PC-9 (cell line): ENCODE measurements around the gene FOXJ3. TPM values are rescaled to one million over a fixed set of nuclear protein-coding genes. Genes with fewer than 3 reads are reported as not detected.

ENCODE experiments used
- BruUV-seq: library from RNA; stranded (reverse); fragments of 400-500 nt; replicated peaks from 2 replicates; lab custom pipeline; 2021; lab: Mats Ljungman, UMichigan
- CTCF ChIA-PET: fragments of 300-600 bp; sonication (Branson Sonifier 250); formaldehyde crosslinking; loops from one replicate; lab custom pipeline; 2022; ENCODE audit warnings: antibody characterized with exemption; lab: Charles Lee
- POLR2A ChIA-PET: fragments of 300-600 bp; sonication (Branson Sonifier 250); formaldehyde crosslinking; loops from one replicate; lab custom pipeline; 2022; ENCODE audit warnings: antibody characterized with exemption; ENCODE audit not compliant: unreplicated experiment; lab: Charles Lee
- DNase-seq, 2 experiments: peaks; one replicate each; pipeline versions ENCODE4 v3.0.0 to v3.0.0-alpha.2; 2015 to 2022; ENCODE audit warnings: mixed read lengths in 1 of 2
- H2AFZ ChIP-seq: fragments of 200-600 bp; sonication (generic); 2 replicates; pipeline ENCODE4 v1.8.1; 2017; ENCODE audit warnings: antibody characterized with exemption
- H3F3A ChIP-seq: fragments of 200-600 bp; sonication (generic); 2 replicates; pipeline ENCODE4 v1.8.1; 2017; ENCODE audit warnings: antibody characterized with exemption, mild to moderate bottlenecking, low read depth; ENCODE audit not compliant: insufficient read depth
- H3K27ac ChIP-seq: fragments of 200-600 bp; sonication (generic); 2 replicates; pipeline ENCODE4 v1.6.1; 2016; ENCODE audit warnings: mixed run types
- H3K27me3 ChIP-seq: fragments of 200-600 bp; sonication (generic); 2 replicates; pipeline ENCODE4 v1.6.1; 2016; ENCODE audit warnings: low read depth, mixed run types; ENCODE audit not compliant: insufficient read depth
- H3K36me3 ChIP-seq: fragments of 200-600 bp; sonication (generic); 2 replicates; pipeline ENCODE4 v1.6.1; 2016; ENCODE audit warnings: low read depth, mixed run types
- H3K4me1 ChIP-seq: fragments of 200-600 bp; sonication (generic); replicated peaks from 2 replicates; pipeline ENCODE4 v1.6.1; 2016; ENCODE audit warnings: mixed run types; ENCODE audit not compliant: insufficient read depth
- H3K4me2 ChIP-seq: fragments of 200-600 bp; sonication (generic); 2 replicates; pipeline ENCODE4 v1.6.1; 2017; ENCODE audit warnings: mixed run types
- H3K4me3 ChIP-seq: fragments of 200-600 bp; sonication (generic); 2 replicates; pipeline ENCODE4 v1.6.1; 2016; ENCODE audit warnings: mixed run types
- H3K79me2 ChIP-seq: fragments of 200-600 bp; sonication (generic); 2 replicates; pipeline ENCODE4 v1.6.1; 2017; ENCODE audit warnings: low read depth, mixed run types
- H3K9me2 ChIP-seq: fragments of 200-600 bp; sonication (generic); 2 replicates; pipeline ENCODE4 v1.8.1; 2017; ENCODE audit warnings: mild to moderate bottlenecking; ENCODE audit not compliant: insufficient read depth
- H3K9me3 ChIP-seq: fragments of 200-600 bp; sonication (generic); 2 replicates; pipeline ENCODE4 v1.8.1; 2016; ENCODE audit warnings: low read depth; ENCODE audit not compliant: insufficient read depth
- H4K20me1 ChIP-seq: fragments of 200-600 bp; sonication (generic); 2 replicates; pipeline ENCODE4 v1.8.1; 2017; ENCODE audit not compliant: insufficient read depth
- EZH2 ChIP-seq: fragments of 200-600 bp; sonication (generic); IDR thresholded peaks from 2 replicates; pipeline ENCODE4 v1.8.0; 2017; ENCODE audit warnings: antibody characterized with exemption, low read depth
- intact Hi-C: fragments of 100-400 bp; cut with micrococcal nuclease; formaldehyde crosslinking; loops from one replicate; pipeline ENCODE4 v1.10.0; 2022; ENCODE audit not compliant: unreplicated experiment
- total RNA-seq: library from RNA; stranded (reverse); gene quantifications from 2 replicates; pipeline ENCODE4 v1.2.3, GENCODE V29; 2021
- TF ChIP-seq, protein P1 (sequence below): fragments of 200-600 bp; sonication (generic); conservative IDR thresholded peaks from 2 replicates; pipeline ENCODE4 v1.6.1; 2017; ENCODE audit warnings: mixed run types, antibody characterized with exemption, mild to moderate bottlenecking, moderate library complexity

Gene FOXJ3
- total RNA-seq, 1 experiment from 2014 or later = 60.4 TPM

GRCh38 chr1:42369471-42369870 lies 34.4 kb upstream of the FOXJ3 start:
- DNase-seq = no peak
- Histone ChIP-seq H3K4me3 (no peak overlapping the region), H3K4me2 (no peak overlapping the region), H2AFZ (no peak overlapping the region), H3K9me2 (no peaks in the 10 kb centered on the region), H3K36me3 (no peaks in the 10 kb centered on the region), H3F3A (peaks cover 7% of the 10 kb centered on the region; the same call in 1 of the 2 replicates), H3K9me3 (no peaks in the 10 kb centered on the region), H3K4me1 (peaks cover 16% of the 10 kb centered on the region), H4K20me1 (no peaks in the 10 kb centered on the region), H3K27me3 (no peaks in the 10 kb centered on the region), H3K79me2 (no peaks in the 10 kb centered on the region), H3K27ac (no peak overlapping the region)
- POLR2A ChIA-PET = no interaction called here
- CTCF ChIA-PET = no interaction called here
- TF ChIP-seq, protein P1, sequence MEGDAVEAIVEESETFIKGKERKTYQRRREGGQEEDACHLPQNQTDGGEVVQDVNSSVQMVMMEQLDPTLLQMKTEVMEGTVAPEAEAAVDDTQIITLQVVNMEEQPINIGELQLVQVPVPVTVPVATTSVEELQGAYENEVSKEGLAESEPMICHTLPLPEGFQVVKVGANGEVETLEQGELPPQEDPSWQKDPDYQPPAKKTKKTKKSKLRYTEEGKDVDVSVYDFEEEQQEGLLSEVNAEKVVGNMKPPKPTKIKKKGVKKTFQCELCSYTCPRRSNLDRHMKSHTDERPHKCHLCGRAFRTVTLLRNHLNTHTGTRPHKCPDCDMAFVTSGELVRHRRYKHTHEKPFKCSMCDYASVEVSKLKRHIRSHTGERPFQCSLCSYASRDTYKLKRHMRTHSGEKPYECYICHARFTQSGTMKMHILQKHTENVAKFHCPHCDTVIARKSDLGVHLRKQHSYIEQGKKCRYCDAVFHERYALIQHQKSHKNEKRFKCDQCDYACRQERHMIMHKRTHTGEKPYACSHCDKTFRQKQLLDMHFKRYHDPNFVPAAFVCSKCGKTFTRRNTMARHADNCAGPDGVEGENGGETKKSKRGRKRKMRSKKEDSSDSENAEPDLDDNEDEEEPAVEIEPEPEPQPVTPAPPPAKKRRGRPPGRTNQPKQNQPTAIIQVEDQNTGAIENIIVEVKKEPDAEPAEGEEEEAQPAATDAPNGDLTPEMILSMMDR = no peak
- no peak for TF ChIP-seq EZH2
- BruUV-seq = no TSS peak
- intact Hi-C loops = no loop called here

- Histone ChIP-seq H3F3A (peaks cover 7% of the 10 kb centered on the region; the same call in 1 of the 2 replicates), H3K79me2 (no peaks in the 10 kb centered on the region), H3K4me3 (no peak overlapping the region), H3K36me3 (no peaks in the 10 kb centered on the region), H3K27ac (no peak overlapping the region), H2AFZ (no peak overlapping the region), H3K4me2 (no peak overlapping the region), H3K9me2 (no peaks in the 10 kb centered on the region), H3K9me3 (no peaks in the 10 kb centered on the region), H3K27me3 (no peaks in the 10 kb centered on the region), H3K4me1 (peaks cover 16% of the 10 kb centered on the region), H4K20me1 (no peaks in the 10 kb centered on the region)
- TF ChIP-seq EZH2 = no peak
- TF ChIP-seq, protein P1 = no peak
- POLR2A ChIA-PET = no interaction called here
- no TSS peak for BruUV-seq
- DNase-seq = no peak
- CTCF ChIA-PET = no interaction called here
- intact Hi-C loops = no loop called here
These were observed 33.2 kb upstream of the FOXJ3 start for GRCh38 chr1:42368096-42368795.

GRCh38 chr1:42365118-42365517 lies 30.1 kb upstream of the FOXJ3 start:
- Histone ChIP-seq H4K20me1 (no peaks in the 10 kb centered on the region), H3K9me2 (no peaks in the 10 kb centered on the region), H3K36me3 (no peaks in the 10 kb centered on the region), H2AFZ (no peak overlapping the region), H3K4me2 (no peak overlapping the region), H3F3A (no peaks in the 10 kb centered on the region), H3K27me3 (no peaks in the 10 kb centered on the region), H3K4me3 (no peak overlapping the region), H3K79me2 (no peaks in the 10 kb centered on the region), H3K4me1 (0 out of 2 replicates have a peak, but pooled peaks cover under 1% of the 10 kb centered on the region), H3K9me3 (no peaks in the 10 kb centered on the region), H3K27ac (no peak overlapping the region)
- intact Hi-C loops = no loop called here
- CTCF ChIA-PET = no interaction called here
- POLR2A ChIA-PET = no interaction called here
- no peak for DNase-seq
- no peak for TF ChIP-seq EZH2
- TF ChIP-seq, protein P1 = no peak
- no TSS peak for BruUV-seq
